Umbilical cord (tissue), 2 donors: Measurements from ENCODE around the gene RASL10B. TPM values are rescaled to one million over a fixed set of nuclear protein-coding genes. Genes with fewer than 3 reads are reported as not detected.
A peak's percentile ranks its signal among the peaks of the same experiment; 100 is the strongest.
"Not testable (repeated sequence)": the region's sequence is repeated elsewhere in the genome, so short reads cannot be mapped to it uniquely, and the experiment has no call there.

Source experiments
- DNase-seq: peaks from one replicate; pipeline ENCODE4 v3.0.0-alpha.2; 2015; ENCODE audit warnings: low spot score
- total RNA-seq: library from RNA; depleted of rRNA; stranded (reverse); fragments of >200 nt; gene quantifications from one replicate; pipeline ENCODE4 v1.2.3, GENCODE V29; 2014; ENCODE audit warnings: low replicate concordance; ENCODE audit not compliant: insufficient read depth

The RASL10B gene
- total RNA-seq, 1 donor from 2014 or later, result 14.7 TPM

GRCh38 chr17:35742896-35743477 lies 11.5 kb downstream of the RASL10B start:
- DNase-seq, result no peak

GRCh38 chr17:35743626-35744328 lies 12.3 kb downstream of the RASL10B start:
- peak; percentile 48 for DNase-seq

GRCh38 chr17:35744830-35745229 lies 13.4 kb downstream of the RASL10B start:
- no peak for DNase-seq

GRCh38 chr17:35745246-35745645 lies 13.8 kb downstream of the RASL10B start:
- DNase-seq, result no peak

GRCh38 chr17:35745749-35746320 lies 14.4 kb downstream of the RASL10B start:
- no peak for DNase-seq

- DNase-seq, result peak; percentile 72
These were observed 16.1 kb downstream of the RASL10B start for GRCh38 chr17:35747540-35748017.

- no peak for DNase-seq
These were observed 17.0 kb downstream of the RASL10B start for GRCh38 chr17:35748341-35748841.

GRCh38 chr17:35748979-35749378 lies 17.5 kb downstream of the RASL10B start:
- no peak for DNase-seq

- peak; percentile 35 for DNase-seq
These were observed 18.3 kb downstream of the RASL10B start for GRCh38 chr17:35749560-35750412.

- DNase-seq, result no peak
These were observed 19.3 kb downstream of the RASL10B start for GRCh38 chr17:35750526-35751395.

- DNase-seq, result not testable (repeated sequence)
These were observed 20.1 kb downstream of the RASL10B start for GRCh38 chr17:35751541-35751940.

- no peak for DNase-seq
These were observed 21.0 kb downstream of the RASL10B start for GRCh38 chr17:35752471-35752870.

GRCh38 chr17:35752945-35753764 lies 21.7 kb downstream of the RASL10B start, which contains the start of gene GAS2L2:
TSS of gene GAS2L2 (minus strand) at chr17:35753239. CDS start at chr17:35752850, 389 bp downstream.
- DNase-seq, result no peak

- no peak for DNase-seq
These were observed 25.8 kb downstream of the RASL10B start for GRCh38 chr17:35757243-35757642.

GRCh38 chr17:35760587-35760986 lies 29.1 kb downstream of the RASL10B start, which contains the start of gene C17orf50:
TSS of gene C17orf50 (plus strand) at chr17:35760887. CDS start at chr17:35760942, 55 bp downstream.
- no peak for DNase-seq

- DNase-seq, result no peak
These were observed 30.2 kb downstream of the RASL10B start for GRCh38 chr17:35761601-35762000.

GRCh38 chr17:35763767-35764122 lies 32.3 kb downstream of the RASL10B start:
- no peak for DNase-seq

- DNase-seq, result peak; percentile 84
These were observed 32.9 kb downstream of the RASL10B start for GRCh38 chr17:35764123-35764991.
